ENCODE data around the gene NAA16. TPM values are rescaled to one million over a fixed set of nuclear protein-coding genes. Genes with fewer than 3 reads are reported as not detected.

NAA16 gene
- total RNA-seq, 6 experiments from 2014 or later: 5.0 to 9.9 (median 7.6) TPM

- 83% methylated on average over 6 of the region's 6 CpGs for WGBS (ENCODE audit: insufficient coverage, low coverage, low lambda C conversion rate, missing lambda C conversion rate)
- Histone ChIP-seq H3K27ac (no peak overlapping the region), H3K4me1 (no peaks in the 10 kb centered on the region), H3K27me3 (no peaks in the 10 kb centered on the region), H3K36me3 (no peaks in the 10 kb centered on the region), H3K9me3 (no peaks in the 10 kb centered on the region), H3K4me3 (no peak overlapping the region)
- intact Hi-C loops (cut with DNase I): no loop called here
- ATAC-seq: no peak
- DNase-seq: no peak
- TF ChIP-seq POLR2A (IDR thresholded peaks at IDR 0.05) (no peak), CTCF (IDR thresholded peaks at IDR 0.05) (no peak)
Observed at GRCh38 chr13:41388143-41388881, 77.2 kb downstream of the NAA16 start.

- H3K36me3 ChIP-seq: no peaks in the 10 kb centered on the region
- ATAC-seq (no peak), DNase-seq (no peak)
- no peak for TF ChIP-seq POLR2A (IDR thresholded peaks at IDR 0.05)
- TF ChIP-seq CTCF (IDR thresholded peaks at IDR 0.05): no peak
- H3K27me3 ChIP-seq: no peaks in the 10 kb centered on the region
- H3K4me3 ChIP-seq: no peak overlapping the region
- intact Hi-C loops (cut with DNase I): no loop called here
- no peaks in the 10 kb centered on the region for H3K9me3 ChIP-seq
- 55% methylated on average over 1 of the region's 1 CpG for WGBS (ENCODE audit: insufficient coverage, low coverage, low lambda C conversion rate, missing lambda C conversion rate)
- no peaks in the 10 kb centered on the region for H3K4me1 ChIP-seq
- H3K27ac ChIP-seq: no peak overlapping the region
Observed at GRCh38 chr13:41389580-41389979, 78.5 kb downstream of the NAA16 start.

- WGBS (ENCODE audit: insufficient coverage, low coverage, low lambda C conversion rate, missing lambda C conversion rate): 83% methylated on average over 1 of the region's 1 CpG
- no peak overlapping the region for H3K27ac ChIP-seq
- no peaks in the 10 kb centered on the region for H3K27me3 ChIP-seq
- intact Hi-C loops (cut with DNase I): no loop called here
- H3K4me3 ChIP-seq: no peak overlapping the region
- no peaks in the 10 kb centered on the region for H3K4me1 ChIP-seq
- no peak for TF ChIP-seq CTCF (IDR thresholded peaks at IDR 0.05)
- no peak for TF ChIP-seq POLR2A (IDR thresholded peaks at IDR 0.05)
- ATAC-seq: no peak
- no peaks in the 10 kb centered on the region for H3K36me3 ChIP-seq
- no peaks in the 10 kb centered on the region for H3K9me3 ChIP-seq
- no peak for DNase-seq
Observed at GRCh38 chr13:41394166-41394565, 83.1 kb downstream of the NAA16 start.

- no peak for TF ChIP-seq CTCF (IDR thresholded peaks at IDR 0.05)
- no peak for TF ChIP-seq POLR2A (IDR thresholded peaks at IDR 0.05)
- WGBS (ENCODE audit: insufficient coverage, low coverage, low lambda C conversion rate, missing lambda C conversion rate): 62% methylated on average over 6 of the region's 7 CpGs
- intact Hi-C loops (cut with DNase I): no loop called here
- ATAC-seq: peak in 1 of 4 donors; percentile 18
- H3K27ac ChIP-seq: no peak overlapping the region
- H3K27me3 ChIP-seq: no peaks in the 10 kb centered on the region
- H3K4me1 ChIP-seq: no peaks in the 10 kb centered on the region
- DNase-seq: no peak
- H3K9me3 ChIP-seq: no peaks in the 10 kb centered on the region
- H3K4me3 ChIP-seq: no peak overlapping the region
- no peaks in the 10 kb centered on the region for H3K36me3 ChIP-seq
Observed at GRCh38 chr13:41398494-41399170, 87.6 kb downstream of the NAA16 start.
